SKM-1 (cell line): ENCODE results near the gene MCUB.

Experiments used
- DNase-seq: peaks from one replicate; lab custom pipeline; 2025; ENCODE audit not compliant: unreplicated experiment; lab: John Stamatoyannopoulos, UW

MCUB gene

DNA sequence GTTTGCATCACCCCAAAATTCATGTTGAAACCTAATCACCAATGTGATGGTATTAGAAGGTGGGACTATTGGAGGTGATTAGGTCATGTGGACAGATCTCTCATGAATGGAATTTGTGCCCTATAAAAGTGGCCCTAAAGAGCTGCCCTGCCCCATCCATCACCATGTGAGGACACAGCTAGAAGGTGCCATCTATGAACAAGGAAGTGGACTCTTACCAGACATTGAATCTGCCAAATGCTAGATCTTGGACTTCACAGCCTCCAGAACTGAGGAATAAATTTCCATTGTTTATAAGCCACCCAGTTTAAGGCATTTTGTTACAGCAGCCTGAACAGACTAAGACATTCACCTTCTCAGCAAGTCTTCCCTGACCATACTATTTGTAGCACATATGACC, 162.3 kb downstream of the MCUB start:
- no peak for DNase-seq

DNA sequence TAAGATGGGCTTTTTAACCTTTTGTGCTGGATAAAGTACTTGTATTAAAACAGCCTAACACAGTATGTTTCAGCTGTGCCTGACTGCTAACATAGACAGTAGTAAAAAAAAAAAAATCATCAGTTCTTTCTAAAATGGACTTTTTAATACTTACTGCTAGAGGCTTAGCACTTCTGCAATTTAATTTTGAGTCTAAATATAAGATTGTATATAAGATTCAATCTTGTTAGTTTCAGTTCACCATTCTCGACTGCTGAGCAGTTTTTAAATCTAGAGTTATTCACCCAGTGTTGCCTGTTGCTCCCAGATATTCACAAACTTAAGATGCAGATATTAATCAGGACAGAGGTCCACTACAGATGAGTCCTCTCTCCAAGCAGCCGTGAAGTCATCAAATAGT, 163.1 kb downstream of the MCUB start:
- DNase-seq, result no peak

DNA sequence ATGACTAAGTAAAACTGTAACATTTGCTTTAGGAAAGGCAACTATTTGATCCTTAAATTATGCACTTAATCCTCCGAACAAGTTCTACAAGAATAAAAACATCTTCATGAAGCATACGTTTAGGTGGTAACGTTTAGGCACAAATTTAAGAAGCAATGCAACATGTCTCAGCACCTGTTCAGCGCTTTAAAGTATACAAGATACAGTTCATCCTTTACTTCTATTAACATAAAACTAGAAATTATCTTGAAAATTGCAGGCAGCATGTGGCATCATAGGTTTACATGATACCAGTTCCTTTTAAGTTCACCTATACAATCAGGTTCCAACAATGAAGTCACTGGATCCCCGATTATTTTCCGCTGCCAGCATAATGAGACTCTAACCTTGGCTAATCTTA, 168.3 kb downstream of the MCUB start:
- DNase-seq, result no peak

DNA sequence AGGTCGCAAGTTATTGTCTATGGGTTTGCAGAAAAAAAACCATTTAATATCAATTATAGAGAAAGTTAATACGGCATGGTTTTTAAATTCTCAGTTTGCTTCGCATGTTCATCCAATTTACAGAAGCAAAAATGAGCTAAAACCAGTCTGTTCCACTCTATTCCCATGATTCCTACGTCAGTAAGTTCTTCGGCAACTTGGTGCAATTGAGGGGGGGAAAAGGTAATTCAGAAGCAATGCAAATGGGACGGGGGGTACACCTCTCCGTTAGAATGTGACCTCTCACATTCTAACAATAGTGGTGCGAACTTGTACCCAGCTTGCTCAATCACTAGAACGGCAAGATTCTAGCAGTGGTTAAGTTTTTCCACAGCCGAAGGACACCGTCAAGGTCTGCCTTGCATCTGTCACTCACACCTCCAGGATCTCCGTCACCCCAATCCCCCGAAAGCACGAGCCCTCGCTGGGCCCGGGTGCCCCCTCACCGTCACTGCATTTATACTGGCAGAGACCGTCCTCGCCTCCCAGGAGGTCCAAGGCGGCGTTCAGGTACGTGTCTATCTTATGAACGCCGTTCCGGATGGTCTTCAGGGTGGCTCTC, 169.2 kb downstream of the MCUB start:
- no peak for DNase-seq

DNA sequence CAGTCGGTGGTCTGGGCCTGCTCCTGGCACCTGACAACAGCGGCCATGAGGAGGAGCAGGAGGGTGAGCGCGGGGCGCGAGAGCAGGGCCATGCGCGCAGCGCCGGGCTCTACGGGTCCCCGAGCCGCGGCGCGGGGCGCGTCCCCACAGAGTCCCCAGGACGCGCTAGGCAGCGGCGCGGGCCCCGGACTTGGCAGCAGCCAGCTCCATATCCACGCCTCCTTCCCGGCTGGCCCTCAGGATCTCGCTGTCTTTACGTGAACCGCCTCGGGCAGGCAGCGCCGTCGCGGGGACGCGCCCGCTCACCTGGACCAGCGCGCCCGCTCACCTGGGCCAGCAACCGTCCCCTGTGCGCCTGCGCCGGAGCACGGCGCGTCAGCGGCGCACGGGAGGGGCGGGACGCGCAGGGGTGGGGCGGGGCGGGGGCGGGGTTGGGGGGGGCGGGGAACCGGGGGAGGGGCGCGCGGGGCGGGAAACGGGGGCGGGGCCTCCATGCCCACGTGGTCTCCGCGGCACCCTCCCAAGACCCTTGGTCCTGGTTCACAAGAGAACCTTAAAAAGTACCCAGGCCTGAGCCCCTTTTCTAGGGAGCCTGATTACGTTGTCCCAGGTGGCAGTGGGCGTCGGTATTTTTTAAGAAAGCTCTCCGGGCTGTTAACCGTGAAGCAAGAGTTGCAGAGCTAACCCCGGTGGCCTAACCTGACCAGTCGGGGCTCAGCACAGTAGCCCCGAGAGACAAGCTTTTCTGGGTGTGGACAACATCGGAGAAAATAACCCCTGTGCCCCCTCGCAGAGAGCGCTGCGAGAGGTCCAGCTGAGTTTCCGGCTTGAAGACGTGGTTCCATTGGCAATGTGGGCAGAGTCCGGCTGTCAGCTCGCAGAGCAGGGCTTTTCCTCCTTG, 169.9 kb downstream of the MCUB start, which contains the start of gene PLA2G12A:
TSS of gene PLA2G12A (minus strand) at position 353 of the 901 bp plus-strand sequence. CDS start at position 92, 261 bp downstream.
- DNase-seq, result no peak

- no peak for DNase-seq
These were observed 170.8 kb downstream of the MCUB start for GRCh38 chr4:109730619-109731545.

- no peak for DNase-seq
These were observed 173.7 kb downstream of the MCUB start for GRCh38 chr4:109733728-109734127.

DNA sequence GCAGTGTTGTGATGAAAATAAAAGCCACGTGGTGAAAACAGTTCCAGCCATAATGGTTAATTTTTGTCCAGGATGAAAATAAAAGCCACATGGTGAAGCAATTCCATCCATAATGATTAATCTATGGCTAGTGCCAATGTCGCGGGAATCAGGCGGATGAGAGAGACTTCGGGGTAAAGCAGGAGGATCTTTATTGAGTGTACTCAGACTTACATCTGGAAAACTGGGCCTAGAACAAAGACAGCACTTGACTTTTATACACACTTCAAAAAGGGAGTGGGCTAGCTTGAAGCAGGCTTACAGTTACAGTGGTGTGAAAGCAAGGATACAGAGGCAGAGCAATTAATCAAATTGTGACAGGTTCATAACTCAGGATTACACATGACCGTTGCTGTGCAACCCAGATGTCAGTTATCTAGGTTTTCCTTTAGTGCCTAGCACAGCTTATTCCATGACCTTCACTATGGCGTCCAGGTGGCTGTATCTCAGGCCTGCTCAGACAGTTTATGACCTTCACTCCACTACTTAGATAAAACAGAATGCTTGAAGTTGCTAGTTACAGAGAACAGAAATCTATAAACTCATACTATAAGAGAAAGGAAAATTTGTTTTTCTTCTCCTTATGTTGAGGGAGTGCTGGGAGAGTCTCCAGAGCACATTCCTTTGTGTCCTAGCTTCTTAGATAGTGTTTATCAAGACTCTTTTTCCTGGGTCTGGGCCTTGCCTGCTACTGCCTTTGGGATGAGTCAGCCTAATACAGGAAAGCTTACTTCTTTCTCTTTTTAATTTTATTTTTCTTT, 175.7 kb downstream of the MCUB start:
- DNase-seq, result no peak
